Smooth muscle cell (in vitro differentiated cells): ENCODE results near the gene EMC8. TPM values are rescaled to one million over a fixed set of nuclear protein-coding genes. Genes with fewer than 3 reads are reported as not detected.

Experiments
- DNase-seq: peaks from one replicate; lab custom pipeline; 2025; ENCODE audit not compliant: unreplicated experiment; lab: John Stamatoyannopoulos, UW
- H2AFZ ChIP-seq: fragments of 200-600 bp; sonication (generic); 2 replicates; pipeline ENCODE4 v1.6.0; 2016; ENCODE audit warnings: antibody characterized with exemption, low read depth, mild to moderate bottlenecking
- H3F3A ChIP-seq: fragments of 200-600 bp; sonication (generic); 2 replicates; pipeline ENCODE4 v1.6.0; 2017; ENCODE audit warnings: antibody characterized with exemption, low read depth
- H3K27ac ChIP-seq: fragments of 200-600 bp; sonication (generic); 2 replicates; pipeline ENCODE4 v1.5.1; 2016; ENCODE audit warnings: low read depth, mild to moderate bottlenecking
- H3K27me3 ChIP-seq: fragments of 200-600 bp; sonication (generic); 2 replicates; pipeline ENCODE4 v1.6.1; 2016; ENCODE audit warnings: low read depth, mild to moderate bottlenecking
- H3K36me3 ChIP-seq: fragments of 200-600 bp; sonication (generic); 2 replicates; pipeline ENCODE4 v1.5.1; 2016; ENCODE audit warnings: low read depth
- H3K4me1 ChIP-seq: fragments of 200-600 bp; sonication (generic); 2 replicates; pipeline ENCODE4 v1.5.1; 2016; ENCODE audit warnings: low read depth
- H3K4me2 ChIP-seq: fragments of 200-600 bp; sonication (generic); 2 replicates; pipeline ENCODE4 v1.6.0; 2016; ENCODE audit warnings: mild to moderate bottlenecking
- H3K4me3 ChIP-seq: fragments of 200-600 bp; sonication (generic); 2 replicates; pipeline ENCODE4 v1.5.1; 2016; ENCODE audit warnings: mild to moderate bottlenecking
- H3K79me2 ChIP-seq: fragments of 200-600 bp; sonication (generic); 2 replicates; pipeline ENCODE4 v1.6.0; 2016; ENCODE audit warnings: low read depth, mild to moderate bottlenecking
- H3K9ac ChIP-seq: fragments of 200-600 bp; sonication (generic); 2 replicates; pipeline ENCODE4 v1.6.0; 2016; ENCODE audit warnings: low read depth
- H3K9me3 ChIP-seq: fragments of 200-600 bp; sonication (generic); replicated peaks from 2 replicates; pipeline ENCODE4 v1.5.1; 2016; ENCODE audit warnings: low read depth
- H4K20me1 ChIP-seq: fragments of 200-600 bp; sonication (generic); 2 replicates; pipeline ENCODE4 v1.6.0; 2016; ENCODE audit warnings: low read depth
- WGBS: methylation state at CpG from one replicate; pipeline ENCODE4 v1.1.7; 2016; ENCODE audit warnings: low lambda C conversion rate; 5-methylcytosine and 5-hydroxymethylcytosine counted together
- polyA plus RNA-seq: library from polyadenylated mRNA; unstranded; fragments of >200 nt; fragmentation: Nextera tagmentation; extraction: Ambion mirVana; gene quantifications from 2 replicates; pipeline ENCODE4 v1.2.1, GENCODE V29; 2016
- total RNA-seq: library from RNA; depleted of rRNA; stranded (reverse); fragments of >200 nt; gene quantifications from 2 replicates; pipeline ENCODE4 v1.2.3, GENCODE V29; 2014
- TF ChIP-seq, protein P1 (sequence below): fragments of 200-600 bp; sonication (generic); IDR thresholded peaks from 2 replicates; pipeline ENCODE4 v1.5.1; 2017; ENCODE audit warnings: borderline replicate concordance, mild to moderate bottlenecking, antibody characterized with exemption; ENCODE audit not compliant: insufficient read depth, poor library complexity, severe bottlenecking

The EMC8 gene
- total and polyA plus RNA-seq, 2 experiments from 2014 or later = 40.4 to 40.9 TPM

GRCh38 chr16:85823328-85823920 is 24.1 kb upstream of the EMC8 start:
- Histone ChIP-seq H3F3A (no peaks in the 10 kb centered on the region), H3K27ac (no peak overlapping the region), H2AFZ (no peak overlapping the region), H3K36me3 (no peaks in the 10 kb centered on the region), H3K79me2 (no peaks in the 10 kb centered on the region), H3K4me1 (no peaks in the 10 kb centered on the region), H3K27me3 (peaks cover 7% of the 10 kb centered on the region), H3K4me3 (no peak overlapping the region), H3K9me3 (no peaks in the 10 kb centered on the region), H3K4me2 (no peak overlapping the region), H4K20me1 (no peaks in the 10 kb centered on the region), H3K9ac (no peak overlapping the region)
- TF ChIP-seq, protein P1, sequence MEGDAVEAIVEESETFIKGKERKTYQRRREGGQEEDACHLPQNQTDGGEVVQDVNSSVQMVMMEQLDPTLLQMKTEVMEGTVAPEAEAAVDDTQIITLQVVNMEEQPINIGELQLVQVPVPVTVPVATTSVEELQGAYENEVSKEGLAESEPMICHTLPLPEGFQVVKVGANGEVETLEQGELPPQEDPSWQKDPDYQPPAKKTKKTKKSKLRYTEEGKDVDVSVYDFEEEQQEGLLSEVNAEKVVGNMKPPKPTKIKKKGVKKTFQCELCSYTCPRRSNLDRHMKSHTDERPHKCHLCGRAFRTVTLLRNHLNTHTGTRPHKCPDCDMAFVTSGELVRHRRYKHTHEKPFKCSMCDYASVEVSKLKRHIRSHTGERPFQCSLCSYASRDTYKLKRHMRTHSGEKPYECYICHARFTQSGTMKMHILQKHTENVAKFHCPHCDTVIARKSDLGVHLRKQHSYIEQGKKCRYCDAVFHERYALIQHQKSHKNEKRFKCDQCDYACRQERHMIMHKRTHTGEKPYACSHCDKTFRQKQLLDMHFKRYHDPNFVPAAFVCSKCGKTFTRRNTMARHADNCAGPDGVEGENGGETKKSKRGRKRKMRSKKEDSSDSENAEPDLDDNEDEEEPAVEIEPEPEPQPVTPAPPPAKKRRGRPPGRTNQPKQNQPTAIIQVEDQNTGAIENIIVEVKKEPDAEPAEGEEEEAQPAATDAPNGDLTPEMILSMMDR = no peak
- no peak for DNase-seq
- WGBS = 92% methylated on average over 1 of the region's 1 CpG

GRCh38 chr16:85822145-85822544 is 22.8 kb upstream of the EMC8 start:
- H3K27me3 ChIP-seq = peaks cover 7% of the 10 kb centered on the region
- no peaks in the 10 kb centered on the region for H3K79me2 ChIP-seq
- no peak overlapping the region for H2AFZ ChIP-seq
- H3K27ac ChIP-seq = no peak overlapping the region
- no peaks in the 10 kb centered on the region for H3K9me3 ChIP-seq
- no peaks in the 10 kb centered on the region for H3K36me3 ChIP-seq
- H3K4me3 ChIP-seq = no peak overlapping the region
- 89% methylated on average over 12 of the region's 12 CpGs for WGBS
- no peak for DNase-seq
- TF ChIP-seq, protein P1 = no peak
- no peak overlapping the region for H3K9ac ChIP-seq
- H3F3A ChIP-seq = no peaks in the 10 kb centered on the region
- no peaks in the 10 kb centered on the region for H4K20me1 ChIP-seq
- H3K4me1 ChIP-seq = no peaks in the 10 kb centered on the region
- no peak overlapping the region for H3K4me2 ChIP-seq

DNA sequence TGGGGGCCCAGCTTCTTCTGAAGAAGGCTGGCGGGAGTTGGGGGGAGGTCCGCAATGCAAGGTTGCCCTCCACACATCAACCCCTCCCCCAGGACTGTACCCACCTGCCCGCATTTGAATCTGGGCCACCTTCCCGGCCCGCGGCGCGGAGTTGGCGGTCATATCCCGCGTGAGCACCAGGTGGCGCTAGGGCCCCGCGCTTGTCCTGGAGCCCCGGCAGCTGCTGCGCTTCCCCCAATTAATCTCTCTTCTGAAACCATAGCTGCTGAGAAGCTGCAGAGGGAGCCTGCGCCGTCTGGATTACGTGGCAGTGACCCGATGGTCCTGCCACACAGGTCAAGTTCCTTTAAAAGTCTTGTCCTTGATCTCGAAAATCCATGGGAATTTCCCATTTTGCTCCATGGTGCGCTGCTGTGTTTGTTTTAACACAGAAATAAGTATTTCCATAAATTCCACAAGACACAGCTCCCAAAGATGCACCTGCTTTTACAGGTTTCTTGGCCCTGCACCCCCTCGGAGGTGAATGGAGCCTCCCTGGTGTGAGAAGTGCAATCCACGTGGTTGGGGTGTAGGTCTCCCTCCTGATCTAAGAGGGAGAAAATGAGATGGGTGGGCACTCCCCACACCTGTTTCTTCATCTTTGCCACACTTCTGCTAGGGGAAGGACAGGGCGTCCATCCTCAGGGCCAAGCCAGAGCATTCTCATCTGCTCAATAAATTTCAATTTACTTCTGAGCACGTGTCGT is 22.2 kb upstream of the EMC8 start:
- H3K4me2 ChIP-seq = no peak overlapping the region
- 16% methylated on average over 27 of the region's 27 CpGs for WGBS
- no peaks in the 10 kb centered on the region for H4K20me1 ChIP-seq
- peak; percentile 60 for DNase-seq
- H3K4me3 ChIP-seq = no peak overlapping the region
- H3K36me3 ChIP-seq = no peaks in the 10 kb centered on the region
- H3K27me3 ChIP-seq = peaks cover 7% of the 10 kb centered on the region
- TF ChIP-seq, protein P1 = peak; percentile 97
- H3K27ac ChIP-seq = no peak overlapping the region
- H3K79me2 ChIP-seq = no peaks in the 10 kb centered on the region
- no peak overlapping the region for H3K9ac ChIP-seq
- H2AFZ ChIP-seq = no peak overlapping the region
- H3F3A ChIP-seq = no peaks in the 10 kb centered on the region
- H3K9me3 ChIP-seq = no peaks in the 10 kb centered on the region
- H3K4me1 ChIP-seq = no peaks in the 10 kb centered on the region
